ENCODE measurements around the gene ETV1.
"Not testable (repeated sequence)": the region's sequence is repeated elsewhere in the genome, so short reads cannot be mapped to it uniquely, and the experiment has no call there.

Gene ETV1

DNA sequence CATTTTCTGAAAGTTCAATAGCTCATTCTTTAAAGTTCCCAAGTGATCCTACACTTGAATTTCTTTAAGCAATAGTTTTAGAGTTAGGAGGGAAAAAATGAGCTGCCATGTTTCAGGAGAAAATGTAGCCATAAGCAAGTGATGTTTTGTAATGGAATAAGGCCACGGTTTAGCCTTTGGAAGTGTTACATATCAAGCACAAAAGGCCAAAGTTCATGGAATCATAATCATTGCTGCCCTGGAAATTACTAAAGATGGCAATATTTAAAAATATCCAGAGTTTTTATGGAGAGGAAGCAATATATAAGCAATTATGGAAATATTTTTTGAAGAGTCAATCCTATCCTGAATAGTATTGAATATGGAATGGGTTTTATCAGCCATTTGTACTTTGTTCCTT, 68.4 kb downstream of the ETV1 start:
- DNase-seq (ENCODE audit: low read depth): no peak

- peak; percentile 100 for DNase-seq (ENCODE audit: low read depth)
Measured at GRCh38 chr7:13920053-13920697, 69.3 kb downstream of the ETV1 start.

DNA sequence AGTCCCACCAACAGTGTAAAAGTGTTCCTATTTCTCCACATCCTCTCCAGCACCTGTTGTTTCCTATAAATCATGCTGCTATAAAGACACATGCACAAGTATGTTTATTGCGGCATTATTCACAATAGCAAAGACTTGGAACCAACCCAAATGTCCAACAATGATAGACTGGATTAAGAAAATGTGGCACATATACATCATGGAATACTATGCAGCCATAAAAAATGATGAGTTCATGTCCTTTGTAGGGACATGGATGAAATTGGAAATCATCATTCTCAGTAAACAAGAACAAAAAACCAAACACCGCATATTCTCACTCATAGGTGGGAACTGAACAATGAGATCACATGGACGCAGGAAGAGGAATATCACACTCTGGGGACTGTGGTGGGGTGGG, 71.1 kb downstream of the ETV1 start:
- DNase-seq (ENCODE audit: low read depth): not testable (repeated sequence)

GRCh38 chr7:13917103-13917502, 72.4 kb downstream of the ETV1 start:
- DNase-seq (ENCODE audit: low read depth): not testable (repeated sequence)

DNA sequence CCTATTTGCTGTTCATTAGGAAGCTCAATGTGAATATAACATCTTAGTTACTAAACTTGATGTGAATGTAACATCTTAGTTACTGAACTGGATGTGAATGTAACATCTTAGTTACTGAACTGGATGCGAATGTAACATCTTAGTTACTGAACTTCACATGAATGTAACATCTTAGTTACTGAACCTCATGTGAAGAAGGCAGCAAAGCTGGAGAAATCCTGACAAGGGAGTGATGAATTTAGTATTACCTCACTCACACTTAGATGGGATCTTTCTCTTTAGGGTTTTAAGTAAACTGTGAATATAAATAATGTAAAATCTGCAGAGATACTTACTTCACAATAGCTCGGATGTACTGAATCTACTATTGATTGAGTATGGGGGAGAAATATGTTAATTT, 73.6 kb downstream of the ETV1 start:
- no peak for DNase-seq (ENCODE audit: low read depth)

- no peak for DNase-seq (ENCODE audit: low read depth)
Measured at GRCh38 chr7:13912715-13913278, 76.7 kb downstream of the ETV1 start.

DNA sequence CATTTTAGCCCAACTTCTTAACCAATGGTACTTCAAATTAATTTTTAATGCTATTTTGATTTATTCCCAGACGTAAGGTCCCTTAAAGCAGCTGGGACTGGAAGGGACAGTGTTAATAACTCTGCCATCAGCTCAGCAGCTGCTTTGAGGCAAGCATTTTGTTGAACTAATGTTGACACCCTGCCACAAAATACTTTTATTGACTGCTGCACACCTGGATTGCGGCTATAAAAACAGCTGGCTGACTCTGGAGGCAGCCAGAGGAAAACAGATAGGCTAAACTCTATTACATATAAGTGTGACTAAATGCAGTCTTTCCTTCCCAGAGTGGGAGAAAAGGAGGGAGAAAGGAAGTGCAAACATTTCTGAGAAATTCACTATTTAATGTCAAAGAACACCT, 77.6 kb downstream of the ETV1 start:
- no peak for DNase-seq (ENCODE audit: low read depth)

DNA sequence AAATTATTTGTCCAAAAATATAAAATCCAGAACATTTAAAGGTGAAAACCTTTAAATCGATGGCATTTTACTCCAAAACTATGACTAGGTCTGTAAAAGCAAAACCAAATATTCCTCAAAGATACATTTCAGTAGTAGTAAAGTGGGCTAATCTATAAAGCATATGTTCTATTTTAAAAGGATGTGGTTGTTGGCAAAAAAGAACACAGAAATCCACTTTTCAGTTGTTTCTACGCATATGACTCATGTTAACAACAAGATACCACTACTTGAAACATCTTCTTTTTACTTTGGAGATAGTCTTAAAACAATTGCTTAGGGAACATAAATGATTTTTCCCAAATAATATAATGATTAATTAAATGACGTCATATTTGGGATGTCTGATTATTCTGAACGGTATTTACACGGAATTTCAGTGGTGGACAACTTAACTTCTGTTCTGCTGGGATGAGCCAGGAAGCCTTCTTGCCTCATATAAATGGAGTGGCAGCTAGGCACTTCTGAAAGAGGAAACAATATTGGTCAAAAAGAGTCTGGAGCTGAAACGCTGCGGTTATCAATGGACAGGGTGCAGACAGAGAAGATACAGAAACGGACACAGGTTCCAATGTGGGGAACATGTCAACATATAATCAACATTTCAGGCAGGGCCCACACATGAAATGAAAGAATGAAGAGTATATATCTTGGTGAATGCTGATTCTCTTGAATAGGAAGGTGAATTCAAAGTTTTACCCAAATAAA, 78.5 kb downstream of the ETV1 start:
- no peak for DNase-seq (ENCODE audit: low read depth)

DNA sequence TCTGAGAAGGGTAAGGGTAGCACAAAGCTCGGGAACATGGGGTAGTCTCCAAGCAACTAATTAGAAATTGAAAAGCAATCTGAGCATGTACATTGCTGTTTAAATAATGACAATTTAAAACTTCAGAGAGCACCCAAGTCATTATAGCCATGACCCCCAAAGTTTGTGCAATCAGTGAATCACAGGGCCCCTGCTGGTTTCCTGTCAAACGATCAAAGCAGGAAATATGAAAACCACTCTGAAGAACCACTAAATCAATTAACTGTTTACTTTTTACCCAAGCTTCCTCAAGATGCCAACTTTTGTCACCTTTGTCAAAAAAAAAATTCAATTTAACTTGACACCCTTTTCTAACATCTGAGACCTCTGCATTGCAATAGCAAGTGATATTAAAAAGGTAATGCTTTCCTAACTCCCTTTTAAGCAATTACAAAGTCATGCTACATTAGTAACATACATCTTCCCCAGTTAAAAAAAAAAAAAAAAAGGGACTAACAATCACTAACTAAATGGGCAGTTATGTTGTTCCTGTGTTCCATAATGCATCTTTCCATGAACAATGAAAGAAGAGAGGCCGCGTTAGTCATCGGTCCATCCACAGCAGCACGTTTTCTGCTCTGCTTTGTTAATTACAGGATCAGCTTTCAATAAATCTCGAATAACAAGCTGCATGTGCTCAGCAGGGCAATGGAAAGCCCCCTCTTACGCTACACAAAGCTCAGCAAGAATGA, 80.6 kb downstream of the ETV1 start:
- DNase-seq (ENCODE audit: low read depth): peak; percentile 68

DNA sequence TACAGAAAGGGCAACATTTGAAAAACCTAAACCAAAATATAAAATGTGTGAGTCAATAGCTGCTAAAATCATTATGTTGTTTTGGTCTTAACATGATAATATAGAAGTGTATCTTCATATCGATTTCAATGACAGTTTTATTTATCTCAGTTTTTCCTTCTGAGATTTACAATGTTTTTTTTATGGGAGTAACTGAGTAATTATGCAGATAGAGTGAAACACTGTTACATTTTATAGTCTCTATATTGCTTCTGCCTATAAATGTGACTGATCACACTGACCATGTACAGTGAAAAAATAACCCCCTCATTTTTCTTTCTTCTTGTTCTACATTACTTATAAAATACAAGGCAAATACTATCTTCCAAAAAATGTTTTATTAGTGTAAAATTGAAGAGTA, 81.6 kb downstream of the ETV1 start:
- DNase-seq (ENCODE audit: low read depth): no peak

- DNase-seq (ENCODE audit: low read depth): no peak
Measured at GRCh38 chr7:13904689-13905088, 84.8 kb downstream of the ETV1 start.

GRCh38 chr7:13904007-13904406, 85.5 kb downstream of the ETV1 start:
- DNase-seq (ENCODE audit: low read depth): no peak

DNA sequence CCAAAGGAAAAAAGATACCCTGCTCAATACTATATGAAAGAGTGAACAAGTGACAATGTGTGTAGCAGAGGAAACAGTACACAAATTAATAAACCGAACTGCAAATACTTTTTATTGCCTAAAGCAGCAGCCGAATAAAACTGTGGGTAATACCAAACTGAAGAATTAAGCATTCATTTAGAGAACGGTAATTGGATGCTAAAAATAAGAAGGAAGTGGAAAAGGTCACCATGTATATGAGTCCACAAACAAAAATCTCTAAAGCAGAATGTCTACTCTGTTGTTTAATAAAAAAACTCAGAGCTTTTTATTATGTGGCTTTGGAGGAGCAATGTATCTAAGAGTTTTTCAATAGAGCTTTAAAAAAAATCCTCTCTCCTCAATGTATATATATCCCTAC, 87.9 kb downstream of the ETV1 start:
- DNase-seq (ENCODE audit: low read depth): no peak

GRCh38 chr7:13898957-13899670, 90.4 kb downstream of the ETV1 start:
- DNase-seq (ENCODE audit: low read depth): no peak

GRCh38 chr7:13897819-13898218, 91.6 kb downstream of the ETV1 start:
- DNase-seq (ENCODE audit: low read depth): no peak

GRCh38 chr7:13894954-13895353, 94.5 kb downstream of the ETV1 start:
- no peak for DNase-seq (ENCODE audit: low read depth)

- DNase-seq (ENCODE audit: low read depth): no peak
Measured at GRCh38 chr7:13894377-13894776, 95.1 kb downstream of the ETV1 start.

- no peak for DNase-seq (ENCODE audit: low read depth)
Measured at GRCh38 chr7:13890793-13891192, 98.7 kb downstream of the ETV1 start.

DNA sequence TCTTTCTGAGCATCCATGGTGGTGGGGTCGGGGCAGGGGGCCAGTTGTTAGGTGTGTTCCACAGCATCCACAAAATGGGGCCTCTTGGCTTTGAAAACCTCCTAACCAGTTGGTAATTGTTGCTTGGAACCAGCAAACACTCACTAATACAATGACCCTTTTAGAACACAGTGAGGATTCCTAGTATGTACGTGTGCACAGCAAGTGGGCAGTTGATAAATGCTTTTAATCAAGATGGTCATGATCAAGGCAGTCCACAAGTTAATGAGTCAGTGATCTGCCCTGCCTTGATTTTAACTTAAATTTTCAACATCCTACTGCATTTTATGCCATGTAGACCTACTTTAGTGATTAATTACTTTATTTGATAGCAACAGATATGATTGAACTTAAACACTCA, 103.1 kb downstream of the ETV1 start:
- DNase-seq (ENCODE audit: low read depth): no peak

GRCh38 chr7:13882051-13882450, 107.4 kb downstream of the ETV1 start:
- DNase-seq (ENCODE audit: low read depth): no peak

DNA sequence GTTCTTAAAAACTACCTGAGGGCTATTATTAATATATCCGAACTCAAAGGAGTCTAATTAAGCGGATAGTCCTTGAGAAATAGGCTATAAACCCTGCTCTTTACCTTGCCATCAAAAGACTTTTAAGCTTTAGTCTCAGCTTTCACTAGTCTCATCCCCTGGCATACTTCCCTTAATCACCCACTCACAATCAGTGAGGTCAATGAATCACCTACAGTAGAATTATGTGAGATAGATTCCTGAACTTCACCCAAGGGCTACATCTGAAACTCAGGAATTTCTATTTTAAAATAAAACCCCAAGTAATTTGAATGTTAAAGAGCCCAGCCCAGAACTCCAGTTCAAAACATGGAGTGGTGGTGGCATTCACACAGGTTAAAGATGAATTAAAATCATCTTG, 108.7 kb downstream of the ETV1 start:
- peak; percentile 84 for DNase-seq (ENCODE audit: low read depth)

DNA sequence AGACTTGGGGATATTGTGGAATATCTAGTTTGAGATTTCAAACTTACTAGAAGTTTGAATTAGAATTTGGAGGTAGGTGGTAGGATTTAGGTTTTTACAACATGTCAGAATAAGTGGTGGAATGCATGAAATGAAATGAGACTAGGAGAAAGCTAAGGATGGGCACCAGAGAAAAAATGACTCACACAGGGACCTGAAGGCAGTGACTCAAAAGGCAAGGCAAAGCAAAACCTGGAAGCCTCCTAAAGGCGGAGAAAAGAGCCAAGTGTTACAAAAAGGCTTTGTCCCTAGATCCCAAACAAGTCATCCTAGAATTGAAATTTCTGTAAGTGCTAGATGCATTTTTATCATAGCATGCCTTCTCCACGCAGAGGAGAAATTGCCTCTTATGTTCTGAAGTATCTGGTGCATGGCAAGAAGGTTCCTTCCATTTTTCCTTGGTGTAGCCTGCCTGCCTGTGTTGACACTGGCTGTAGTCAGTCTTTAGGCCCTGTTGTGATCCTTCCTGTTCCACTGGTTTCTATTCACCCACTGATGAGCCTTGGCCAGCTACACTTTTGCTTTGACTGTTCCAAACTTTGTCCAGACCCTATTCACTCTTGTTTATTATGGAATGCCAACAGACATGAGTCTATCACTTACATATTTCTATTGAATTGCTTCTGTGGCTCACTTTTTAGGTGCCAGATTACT, 109.3 kb downstream of the ETV1 start:
- peak; percentile 59 for DNase-seq (ENCODE audit: low read depth)
